ENCODE measurements around the gene CUTA.

GRCh38 chr6:33410711-33411631, 6.9 kb downstream of the CUTA start, which contains the start of gene PHF1:
- TF ChIP-seq CTCF (conservative IDR thresholded peaks at IDR 0.05): no peak
- no peak for TF ChIP-seq ZFX (IDR thresholded peaks at IDR 0.05)

Measured in C4-2B (cell line).